ENCODE measurements around the gene ETV4.

The ETV4 gene

GRCh38 chr17:43549496-43549895, 3.4 kb upstream of the ETV4 start:
- no peak overlapping the region for H2AK5ac ChIP-seq (ENCODE audit: low read length)

GRCh38 chr17:43548689-43549379, 2.7 kb upstream of the ETV4 start:
- Histone ChIP-seq H2BK120ac (ENCODE audit: insufficient read depth, low read length, poor library complexity) (no peak overlapping the region), H3K27ac (ENCODE audit: low read depth, low read length) (no peak overlapping the region), H4K91ac (ENCODE audit: low read depth, low read length) (no peak overlapping the region), H3K4me2 (ENCODE audit: low read length) (no peak overlapping the region), H2BK5ac (ENCODE audit: low read depth, low read length, poor library complexity) (no peak overlapping the region), H3K4me3 (ENCODE audit: low read depth, low read length) (no peak overlapping the region), H3K9ac (ENCODE audit: low read length) (no peak overlapping the region), H4K12ac (ENCODE audit: low read depth, low read length) (no peak overlapping the region), H3K14ac (ENCODE audit: low read length) (no peak overlapping the region), H3K27me3 (ENCODE audit: insufficient read depth, low read length) (peaks cover 22% of the 10 kb centered on the region), H3K79me2 (ENCODE audit: control insufficient read depth, insufficient read depth, low read length, poor library complexity) (no peaks in the 10 kb centered on the region), H3K23ac (ENCODE audit: low read length) (no peak overlapping the region), H4K8ac (ENCODE audit: low read depth, low read length) (no peak overlapping the region), H2BK12ac (ENCODE audit: low read length) (no peak overlapping the region), H3K9me3 (ENCODE audit: insufficient read depth, low read depth, low read length) (no peaks in the 10 kb centered on the region), H2AFZ (ENCODE audit: insufficient read depth, low read length, poor library complexity) (no peak overlapping the region), H3K18ac (ENCODE audit: low read length) (no peak overlapping the region), H3K79me1 (ENCODE audit: low read length) (peaks cover 2% of the 10 kb centered on the region), H3K36me3 (ENCODE audit: control insufficient read depth in 1 of 2, insufficient read depth in 2 of 2, low read length in 2 of 2) (no peaks in the 10 kb centered on the region), H3K4ac (ENCODE audit: low read depth, low read length) (no peak overlapping the region), H2AK5ac (ENCODE audit: low read length) (no peak overlapping the region), H3K4me1 (ENCODE audit: control insufficient read depth in 1 of 2, insufficient read depth in 2 of 2, low read length in 2 of 2) (peaks cover 5 to 20% of the 10 kb centered on the region in 2 experiments)
- no peak for DNase-seq
- WGBS (ENCODE audit: extremely low coverage, insufficient coverage, insufficient read length): no CpG with 5 or more reads among the region's 3 CpGs

More at GRCh38 chr17:43549496-43549895, 3.4 kb upstream of the ETV4 start:
- H3K18ac ChIP-seq (ENCODE audit: low read length): no peak overlapping the region
- H3K79me1 ChIP-seq (ENCODE audit: low read length): peaks cover 2% of the 10 kb centered on the region
- peaks cover 17% of the 10 kb centered on the region for H3K27me3 ChIP-seq (ENCODE audit: insufficient read depth, low read length)
- H3K27ac ChIP-seq (ENCODE audit: low read depth, low read length): no peak overlapping the region
- no peak overlapping the region for H3K9ac ChIP-seq (ENCODE audit: low read length)
- peaks cover 5 to 17% of the 10 kb centered on the region in 2 experiments for H3K4me1 ChIP-seq (ENCODE audit: control insufficient read depth in 1 of 2, insufficient read depth in 2 of 2, low read length in 2 of 2)
- no peak overlapping the region for H2BK120ac ChIP-seq (ENCODE audit: insufficient read depth, low read length, poor library complexity)
- no peak overlapping the region for H3K4me2 ChIP-seq (ENCODE audit: low read length)
- no peak overlapping the region for H4K91ac ChIP-seq (ENCODE audit: low read depth, low read length)
- H3K9me3 ChIP-seq (ENCODE audit: insufficient read depth, low read depth, low read length): no peaks in the 10 kb centered on the region
- no peak overlapping the region for H2AFZ ChIP-seq (ENCODE audit: insufficient read depth, low read length, poor library complexity)
- no peak overlapping the region for H2BK12ac ChIP-seq (ENCODE audit: low read length)
- no peak overlapping the region for H3K4me3 ChIP-seq (ENCODE audit: low read depth, low read length)
- H4K8ac ChIP-seq (ENCODE audit: low read depth, low read length): no peak overlapping the region
- no peak overlapping the region for H4K12ac ChIP-seq (ENCODE audit: low read depth, low read length)
- no peaks in the 10 kb centered on the region for H3K79me2 ChIP-seq (ENCODE audit: control insufficient read depth, insufficient read depth, low read length, poor library complexity)
- no peak for DNase-seq
- no peak overlapping the region for H3K4ac ChIP-seq (ENCODE audit: low read depth, low read length)
- H3K23ac ChIP-seq (ENCODE audit: low read length): no peak overlapping the region
- no peaks in the 10 kb centered on the region for H3K36me3 ChIP-seq (ENCODE audit: control insufficient read depth in 1 of 2, insufficient read depth in 2 of 2, low read length in 2 of 2)
- H3K14ac ChIP-seq (ENCODE audit: low read length): no peak overlapping the region
- no CpG with 5 or more reads among the region's 5 CpGs for WGBS (ENCODE audit: extremely low coverage, insufficient coverage, insufficient read length)
- H2BK5ac ChIP-seq (ENCODE audit: low read depth, low read length, poor library complexity): no peak overlapping the region

- Histone ChIP-seq H3K4me3 (ENCODE audit: low read depth, low read length) (no peak overlapping the region), H3K23ac (ENCODE audit: low read length) (no peak overlapping the region), H3K9me3 (ENCODE audit: insufficient read depth, low read depth, low read length) (no peaks in the 10 kb centered on the region), H3K9ac (ENCODE audit: low read length) (no peak overlapping the region), H2BK5ac (ENCODE audit: low read depth, low read length, poor library complexity) (no peak overlapping the region), H3K79me2 (ENCODE audit: control insufficient read depth, insufficient read depth, low read length, poor library complexity) (no peaks in the 10 kb centered on the region), H3K14ac (ENCODE audit: low read length) (no peak overlapping the region), H2AFZ (ENCODE audit: insufficient read depth, low read length, poor library complexity) (no peak overlapping the region), H2BK120ac (ENCODE audit: insufficient read depth, low read length, poor library complexity) (no peak overlapping the region), H2BK12ac (ENCODE audit: low read length) (no peak overlapping the region), H3K27ac (ENCODE audit: low read depth, low read length) (no peak overlapping the region), H3K79me1 (ENCODE audit: low read length) (peaks cover 2% of the 10 kb centered on the region), H3K4me1 (ENCODE audit: control insufficient read depth in 1 of 2, insufficient read depth in 2 of 2, low read length in 2 of 2) (peaks cover 5 to 25% of the 10 kb centered on the region in 2 experiments), H3K4me2 (ENCODE audit: low read length) (no peak overlapping the region), H4K91ac (ENCODE audit: low read depth, low read length) (no peak overlapping the region), H3K18ac (ENCODE audit: low read length) (no peak overlapping the region), H3K4ac (ENCODE audit: low read depth, low read length) (no peak overlapping the region), H2AK5ac (ENCODE audit: low read length) (no peak overlapping the region), H4K8ac (ENCODE audit: low read depth, low read length) (no peak overlapping the region), H3K36me3 (ENCODE audit: control insufficient read depth in 1 of 2, insufficient read depth in 2 of 2, low read length in 2 of 2) (no peaks in the 10 kb centered on the region), H3K27me3 (ENCODE audit: insufficient read depth, low read length) (peaks cover 22% of the 10 kb centered on the region), H4K12ac (ENCODE audit: low read depth, low read length) (no peak overlapping the region)
- DNase-seq: no peak
Observed at GRCh38 chr17:43547659-43548256, 1.6 kb upstream of the ETV4 start.

GRCh38 chr17:43547189-43547550, 1.0 kb upstream of the ETV4 start:
- no peak overlapping the region for H3K4me3 ChIP-seq (ENCODE audit: low read depth, low read length)
- H3K9ac ChIP-seq (ENCODE audit: low read length): no peak overlapping the region
- H3K23ac ChIP-seq (ENCODE audit: low read length): no peak overlapping the region
- H3K27ac ChIP-seq (ENCODE audit: low read depth, low read length): no peak overlapping the region
- peaks cover 22% of the 10 kb centered on the region for H3K27me3 ChIP-seq (ENCODE audit: insufficient read depth, low read length)
- H4K91ac ChIP-seq (ENCODE audit: low read depth, low read length): no peak overlapping the region
- no peak overlapping the region for H3K4ac ChIP-seq (ENCODE audit: low read depth, low read length)
- H2BK5ac ChIP-seq (ENCODE audit: low read depth, low read length, poor library complexity): no peak overlapping the region
- WGBS (ENCODE audit: extremely low coverage, insufficient coverage, insufficient read length): no CpG with 5 or more reads among the region's 2 CpGs
- H2AK5ac ChIP-seq (ENCODE audit: low read length): no peak overlapping the region
- no peaks in the 10 kb centered on the region for H3K36me3 ChIP-seq (ENCODE audit: control insufficient read depth in 1 of 2, insufficient read depth in 2 of 2, low read length in 2 of 2)
- peaks cover 3% of the 10 kb centered on the region for H3K79me2 ChIP-seq (ENCODE audit: control insufficient read depth, insufficient read depth, low read length, poor library complexity)
- no peaks in the 10 kb centered on the region for H3K9me3 ChIP-seq (ENCODE audit: insufficient read depth, low read depth, low read length)
- H3K14ac ChIP-seq (ENCODE audit: low read length): no peak overlapping the region
- H3K4me1 ChIP-seq (ENCODE audit: control insufficient read depth in 1 of 2, insufficient read depth in 2 of 2, low read length in 2 of 2): peaks cover 5 to 25% of the 10 kb centered on the region in 2 experiments
- H2AFZ ChIP-seq (ENCODE audit: insufficient read depth, low read length, poor library complexity): no peak overlapping the region
- H4K12ac ChIP-seq (ENCODE audit: low read depth, low read length): no peak overlapping the region
- H3K4me2 ChIP-seq (ENCODE audit: low read length): no peak overlapping the region
- DNase-seq: no peak
- H2BK120ac ChIP-seq (ENCODE audit: insufficient read depth, low read length, poor library complexity): no peak overlapping the region
- no peak overlapping the region for H4K8ac ChIP-seq (ENCODE audit: low read depth, low read length)
- peaks cover 2% of the 10 kb centered on the region for H3K79me1 ChIP-seq (ENCODE audit: low read length)
- no peak overlapping the region for H3K18ac ChIP-seq (ENCODE audit: low read length)
- H2BK12ac ChIP-seq (ENCODE audit: low read length): no peak overlapping the region
